Pulmonary artery endothelial cell (primary cell): Measurements from ENCODE around the gene PHLDA2. TPM values are rescaled to one million over a fixed set of nuclear protein-coding genes. Genes with fewer than 3 reads are reported as not detected.

ENCODE experiments used
- DNase-seq: peaks from one replicate; pipeline ENCODE4 v3.0.0-alpha.2; 2011; ENCODE audit warnings: low read depth, low spot score
- total RNA-seq: library from RNA; depleted of rRNA; stranded (reverse); fragments of >200 nt; gene quantifications from 2 replicates; pipeline ENCODE4 v1.2.3, GENCODE V29; 2014

Gene PHLDA2
- total RNA-seq, 1 donor from 2014 or later = 12.1 TPM

DNA sequence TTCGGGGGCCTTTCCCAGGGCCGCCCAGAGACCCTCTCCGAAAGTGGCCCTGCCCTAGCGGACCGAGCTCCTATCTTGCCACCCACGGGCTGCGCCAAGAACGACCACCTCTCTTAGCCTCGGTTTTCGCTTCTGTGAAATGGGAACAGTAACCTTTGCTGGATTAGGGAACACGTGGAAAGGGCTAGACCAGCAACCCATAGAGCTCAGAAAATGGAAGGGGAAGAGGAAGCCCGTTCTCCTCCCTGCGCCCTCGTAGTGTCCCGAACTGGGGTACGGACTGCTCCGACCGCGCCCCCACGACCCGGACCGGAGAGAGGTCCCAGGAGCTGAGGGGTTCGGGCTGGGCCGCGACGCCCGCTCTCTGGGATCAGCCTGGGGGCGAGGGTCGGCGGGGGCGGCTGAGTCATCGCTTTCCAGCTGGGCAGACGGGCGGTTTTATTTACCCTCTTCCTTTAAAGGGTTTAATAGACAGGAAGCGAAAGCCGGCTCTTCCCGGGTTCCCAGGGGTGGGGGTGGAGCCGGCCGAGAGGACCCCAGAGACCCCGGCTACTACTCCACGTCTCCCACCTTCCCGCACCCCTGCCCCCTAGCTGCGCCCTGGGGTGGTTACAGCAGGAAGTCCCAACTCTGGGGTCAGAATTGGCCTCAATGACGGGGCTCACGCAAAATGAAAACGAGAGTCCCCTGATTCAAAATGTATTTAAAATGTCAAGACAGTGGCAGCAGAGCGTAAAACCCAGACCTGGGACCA is 907 bp upstream of the PHLDA2 start:
- DNase-seq = no peak

DNA sequence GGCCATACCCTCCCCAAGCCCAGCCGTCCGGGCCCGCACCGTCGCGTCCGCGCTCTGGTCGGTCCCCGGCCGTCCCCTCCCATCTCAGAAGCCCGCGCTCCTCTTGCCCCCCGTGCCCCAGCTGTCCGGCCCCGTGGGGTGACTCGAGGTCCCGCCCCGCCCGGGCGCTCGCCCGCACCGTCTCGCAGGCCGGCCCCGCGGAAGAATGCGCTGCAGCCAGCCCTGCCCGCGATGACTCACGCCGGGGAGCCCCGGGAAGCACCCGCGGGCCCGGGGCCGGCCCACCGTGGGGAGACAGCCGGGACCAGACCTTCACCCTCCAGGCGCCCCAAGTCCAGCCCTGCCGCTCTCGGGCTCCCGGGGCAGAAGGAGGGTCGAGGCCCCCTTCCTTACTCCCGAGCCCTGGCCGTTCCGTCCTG is 320 bp upstream of the PHLDA2 start:
- no peak for DNase-seq

DNA sequence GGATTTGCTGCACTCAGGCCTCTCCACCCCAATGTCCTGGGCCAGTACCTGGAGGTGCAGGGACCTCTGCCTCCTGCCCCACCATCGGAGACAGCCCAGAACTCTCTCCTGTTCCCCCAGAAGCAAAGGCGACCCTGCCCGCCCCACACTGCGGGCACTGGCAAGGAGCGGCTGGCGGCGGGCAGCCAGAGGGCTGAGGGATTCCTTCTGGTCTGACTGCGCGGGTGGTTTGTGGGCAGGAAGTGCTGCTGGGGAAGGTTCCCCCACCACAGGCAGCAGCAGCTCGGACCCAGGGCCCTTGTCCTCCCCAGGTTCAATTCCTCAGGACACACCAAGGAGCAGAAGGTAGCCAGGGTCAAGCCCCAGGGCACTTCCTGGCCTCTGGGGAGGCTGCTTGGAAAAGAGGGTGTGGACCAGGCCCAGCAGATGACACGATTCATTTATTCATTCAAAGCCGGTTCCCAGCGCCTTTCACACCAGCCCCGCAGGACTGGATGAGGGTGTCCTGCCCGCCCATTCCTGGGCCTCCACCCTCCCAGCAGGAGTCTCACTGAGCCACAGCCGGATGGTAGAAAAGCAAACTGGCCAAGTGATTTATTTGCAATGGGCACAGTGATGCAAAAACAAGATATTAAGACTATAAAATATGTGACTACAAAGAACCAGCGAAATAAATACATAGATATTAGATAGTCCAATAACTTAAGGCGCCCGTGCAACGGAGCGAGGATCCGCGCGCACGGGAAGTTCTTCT is 1.2 kb downstream of the PHLDA2 start:
- no peak for DNase-seq

DNA sequence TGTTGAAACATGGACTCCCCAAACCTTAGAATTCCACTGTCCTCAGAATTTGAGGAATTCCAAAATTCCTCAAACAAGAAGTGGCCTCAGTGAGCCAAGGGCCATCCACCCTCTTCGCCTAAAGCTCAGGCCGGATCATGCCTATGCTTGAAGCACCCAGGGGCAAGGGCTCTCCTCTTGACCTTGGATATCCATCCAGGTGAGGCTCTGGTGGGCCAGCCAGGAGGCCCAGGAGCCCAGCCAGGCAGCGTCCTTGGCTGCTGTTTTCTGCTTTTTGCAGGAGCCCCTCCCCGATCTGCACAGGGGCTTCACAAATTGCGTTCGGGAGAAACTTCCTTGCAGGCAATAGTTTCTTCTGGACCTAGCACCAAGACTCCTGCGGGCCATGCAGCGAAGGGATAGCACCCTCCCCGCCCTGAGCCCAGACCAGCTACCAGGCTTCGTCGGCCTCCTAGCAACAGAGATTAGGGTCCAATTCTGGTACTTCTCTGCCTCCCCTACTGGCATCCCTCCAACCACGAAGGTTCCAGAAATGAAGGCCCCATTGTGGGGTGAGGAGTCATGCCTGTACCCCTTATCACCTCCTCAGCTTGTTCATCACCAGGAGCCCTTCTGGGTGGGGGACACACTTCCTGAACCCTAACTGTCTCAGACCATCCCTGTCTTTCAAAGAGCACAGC is 2.0 kb downstream of the PHLDA2 start:
- no peak for DNase-seq

DNA sequence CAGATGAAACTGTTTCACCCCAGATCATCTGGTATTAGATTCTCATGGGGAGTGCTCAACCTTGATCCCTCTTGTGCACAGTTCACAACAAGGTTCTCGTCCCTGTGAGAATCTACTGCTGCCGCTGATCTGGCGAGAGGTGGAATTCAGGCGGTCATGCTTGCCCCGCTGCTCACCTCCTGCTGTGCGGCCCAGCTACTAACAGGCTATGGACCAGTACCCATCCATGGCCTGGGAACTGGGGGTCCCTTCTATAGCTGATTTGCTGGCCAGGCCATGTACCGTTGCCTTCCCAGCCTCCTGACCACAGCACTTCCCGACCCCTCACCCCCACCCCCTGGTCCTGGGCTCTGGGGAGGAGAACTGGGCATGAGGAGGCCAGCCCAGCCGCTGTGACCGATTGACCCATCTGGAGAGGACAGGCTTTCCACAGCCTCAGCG is 2.6 kb downstream of the PHLDA2 start:
- DNase-seq = no peak

DNA sequence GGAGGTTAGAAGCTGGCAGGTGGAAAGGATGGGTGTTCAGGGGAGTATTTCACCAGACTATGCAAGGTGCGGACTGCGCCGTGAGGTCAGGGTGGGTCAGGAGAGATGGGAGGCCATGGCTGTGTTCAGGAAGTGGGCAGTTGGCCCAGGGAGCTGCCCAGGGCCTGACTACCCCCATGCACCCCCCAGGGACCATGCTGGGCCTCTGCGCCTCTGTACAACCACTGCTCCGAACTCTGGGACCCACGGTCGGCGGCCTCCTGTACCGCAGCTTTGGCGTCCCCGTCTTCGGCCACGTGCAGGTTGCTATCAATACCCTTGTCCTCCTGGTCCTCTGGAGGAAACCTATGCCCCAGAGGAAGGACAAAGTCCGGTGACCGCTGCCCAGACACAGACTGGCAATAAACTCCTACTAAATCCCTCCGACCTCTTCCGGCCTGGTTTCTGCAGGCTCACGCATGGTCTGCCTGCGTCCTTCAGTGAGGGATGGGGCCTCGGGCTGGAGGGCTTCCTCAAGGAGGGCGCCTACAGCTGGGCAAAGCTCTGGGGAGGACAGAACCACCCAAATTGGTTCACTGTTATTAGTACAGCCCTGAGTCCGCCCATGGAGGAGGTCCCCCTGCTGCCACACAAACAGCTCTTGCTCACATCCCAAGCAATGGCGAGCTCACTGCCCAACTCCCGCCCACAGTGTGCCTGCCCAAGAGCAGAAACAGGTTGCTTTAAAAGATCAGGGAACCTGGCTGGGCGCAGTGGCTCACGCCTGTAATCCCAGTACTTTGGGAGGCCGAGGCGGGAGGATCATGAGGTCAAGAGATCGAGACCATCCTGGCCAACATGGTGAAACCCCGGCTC is 4.2 kb downstream of the PHLDA2 start:
- DNase-seq = no peak

DNA sequence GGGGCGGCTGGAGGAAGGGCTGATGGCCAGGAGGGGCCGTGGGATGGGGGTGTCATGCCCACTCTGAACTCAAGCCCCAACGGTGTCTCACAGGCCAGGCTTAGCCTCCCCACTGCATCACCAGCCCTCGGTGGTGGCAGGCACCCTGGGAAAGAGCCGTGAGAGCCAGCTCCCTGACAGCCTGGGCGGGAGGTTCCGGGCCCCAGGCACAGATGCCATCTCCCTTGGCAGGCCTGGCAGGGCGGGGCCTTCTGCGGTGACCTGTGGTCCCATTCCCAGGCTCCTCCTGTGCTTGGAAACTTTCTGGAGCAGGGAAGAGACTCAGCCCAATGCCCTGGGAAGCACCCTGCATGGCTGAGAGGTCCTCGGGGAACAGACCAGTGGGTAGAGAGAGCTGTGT is 4.8 kb downstream of the PHLDA2 start:
- DNase-seq = no peak

DNA sequence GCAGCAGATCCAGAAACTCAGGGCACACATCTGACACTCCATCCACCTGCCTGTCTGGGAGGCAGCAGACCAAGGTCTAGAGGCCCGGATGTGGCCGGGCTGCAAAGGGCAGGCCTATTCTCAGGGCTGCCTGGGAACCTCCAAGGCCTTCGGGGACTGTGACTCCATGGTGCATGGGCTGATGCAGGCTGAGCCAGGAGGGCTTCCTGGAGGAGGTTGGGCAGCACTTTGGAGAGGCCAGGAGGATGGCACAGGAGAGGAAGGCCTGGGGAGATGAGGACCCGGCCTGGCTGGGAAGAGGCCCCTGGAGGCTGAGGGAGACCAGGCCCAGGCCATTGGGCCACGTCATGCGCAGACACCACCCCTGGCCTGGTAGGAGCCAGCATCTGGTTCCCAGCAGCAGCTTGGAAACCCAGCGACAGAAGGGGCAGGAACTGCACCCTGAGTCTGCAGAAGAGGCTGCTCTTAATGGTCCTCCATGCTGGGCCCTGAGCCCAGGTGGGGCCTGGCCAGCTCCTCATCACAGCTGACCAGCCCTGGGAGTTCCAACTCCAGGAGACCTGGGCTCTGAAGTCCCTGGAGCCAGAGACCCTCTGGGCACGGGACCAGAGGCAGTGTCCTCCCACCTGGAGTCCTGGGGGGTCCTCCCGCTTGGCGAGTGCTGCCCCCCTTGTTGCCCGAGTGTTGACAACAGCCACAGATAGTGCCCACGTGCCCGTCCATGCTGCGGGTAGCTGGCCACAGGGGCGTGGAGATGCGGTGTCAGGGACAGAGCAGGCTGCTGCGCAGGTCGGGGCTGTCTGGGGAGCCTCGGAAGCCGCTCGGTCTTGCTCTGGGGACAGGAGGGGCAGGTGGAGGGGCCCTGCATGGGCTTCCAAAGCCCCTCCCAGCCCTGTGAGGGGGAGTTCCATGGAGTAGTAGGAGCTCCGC is 5.5 kb downstream of the PHLDA2 start:
- no peak for DNase-seq

DNA sequence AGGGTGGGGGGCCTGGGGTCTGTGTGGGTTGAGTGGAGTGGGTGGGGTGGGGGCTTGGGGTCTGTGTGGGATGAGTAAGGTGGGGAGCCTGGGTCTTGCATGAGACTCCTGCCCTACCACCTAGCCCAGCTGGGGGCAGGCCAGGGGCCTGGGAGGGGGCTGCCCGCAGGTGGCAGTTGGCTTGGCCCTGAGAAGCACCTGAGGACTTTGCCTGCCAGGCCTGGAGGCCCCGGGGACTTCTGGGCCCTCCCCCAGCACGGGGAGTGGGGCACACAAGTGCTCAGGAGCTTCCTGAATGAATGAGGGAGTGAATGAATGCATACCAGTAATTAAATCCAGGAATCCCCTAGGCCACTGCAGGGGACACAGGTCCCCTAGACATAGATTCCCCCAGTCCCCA is 6.6 kb downstream of the PHLDA2 start:
- DNase-seq = no peak

DNA sequence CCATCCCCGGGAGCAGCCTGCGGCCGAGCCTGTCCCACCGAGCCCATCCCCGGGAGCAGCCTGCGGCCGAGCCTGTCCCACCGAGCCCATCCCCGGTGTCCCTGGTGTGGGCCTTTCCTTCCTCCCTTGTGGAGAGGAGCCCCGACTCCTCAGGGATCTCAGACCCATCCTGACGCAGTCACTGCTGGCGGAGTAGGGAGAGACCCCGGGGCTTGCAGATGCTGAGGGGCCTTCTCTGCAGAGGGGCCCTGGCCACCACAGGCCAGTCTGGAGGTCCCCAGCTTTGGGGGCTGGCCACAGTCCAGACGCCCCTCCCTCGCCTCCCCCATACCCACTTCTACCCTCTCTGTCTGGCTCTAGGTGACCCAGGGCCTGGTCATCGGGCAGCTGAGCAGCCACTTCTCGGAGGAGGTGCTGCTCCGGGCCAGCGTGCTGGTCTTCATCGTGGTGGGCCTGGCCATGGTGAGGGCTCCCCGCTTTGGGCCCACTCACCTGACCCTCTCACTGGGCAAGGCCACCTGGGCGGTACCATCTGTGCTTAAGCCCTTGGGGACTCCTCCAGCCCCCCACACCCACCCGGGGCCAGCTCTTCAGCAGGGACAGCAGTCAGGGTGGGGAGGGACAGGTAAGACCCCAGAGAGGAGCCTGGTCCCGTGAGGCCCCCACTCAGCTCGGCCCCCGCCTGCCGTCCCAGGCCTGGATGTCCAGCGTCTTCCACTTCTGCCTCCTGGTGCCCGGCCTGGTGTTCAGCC is 7.3 kb downstream of the PHLDA2 start:
- DNase-seq = no peak

DNA sequence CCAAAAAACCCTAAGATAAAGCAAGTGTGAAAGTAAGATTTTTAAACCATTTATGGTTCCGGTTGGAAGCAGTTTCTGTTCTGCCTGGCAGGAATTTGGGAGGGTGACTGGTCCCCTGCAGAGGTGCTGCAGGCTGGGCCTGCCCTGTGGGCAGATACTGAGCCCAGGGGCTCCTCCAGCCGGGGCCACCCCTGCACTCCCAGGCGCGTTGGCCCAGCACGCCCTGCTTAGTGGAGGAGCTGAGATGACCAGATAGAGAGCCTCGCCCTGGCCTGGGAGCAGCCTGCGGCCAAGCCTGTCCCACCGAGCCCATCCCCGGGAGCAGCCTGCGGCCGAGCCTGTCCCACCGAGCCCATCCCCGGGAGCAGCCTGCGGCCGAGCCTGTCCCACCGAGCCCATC is 8.0 kb downstream of the PHLDA2 start:
- no peak for DNase-seq

DNA sequence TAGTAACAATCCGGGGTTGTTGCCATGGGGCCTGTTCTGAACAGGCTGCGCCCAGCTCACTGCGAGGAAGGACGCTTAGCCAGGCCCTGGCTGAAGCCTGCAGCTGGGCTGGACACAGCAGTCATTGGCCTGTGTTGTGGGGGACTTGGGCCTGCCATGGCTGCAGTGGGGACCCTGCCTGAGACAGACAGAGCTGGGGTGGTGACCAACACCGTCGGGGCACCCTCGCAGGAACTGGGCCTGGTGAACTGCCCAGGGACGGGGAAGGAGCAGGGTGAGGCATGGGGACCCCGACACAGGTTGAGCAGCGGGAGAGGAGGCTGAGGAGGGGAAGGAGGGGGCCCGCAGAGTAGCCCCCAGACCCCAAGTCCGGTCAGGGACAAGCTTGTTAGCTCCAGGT is 8.9 kb downstream of the PHLDA2 start:
- no peak for DNase-seq

DNA sequence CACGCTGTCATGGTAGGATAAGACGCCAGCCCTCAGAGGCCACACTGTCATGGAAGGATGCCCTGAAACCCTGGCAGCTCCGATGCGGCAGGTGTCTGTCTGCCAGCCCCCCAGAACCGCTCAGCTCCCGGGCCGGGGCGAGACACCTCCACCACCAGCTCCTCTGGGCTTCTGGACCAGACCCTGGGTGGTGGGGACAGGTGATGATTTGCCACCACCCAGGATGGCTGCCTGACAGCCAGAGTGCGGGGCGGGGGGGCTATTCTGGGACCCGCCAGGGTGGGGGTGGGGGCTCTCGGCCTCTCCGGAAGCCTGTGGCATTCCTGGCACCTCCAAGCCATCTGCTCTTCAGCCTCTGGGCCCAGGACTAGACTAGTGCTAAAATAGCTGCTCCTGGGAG is 9.4 kb downstream of the PHLDA2 start:
- no peak for DNase-seq

DNA sequence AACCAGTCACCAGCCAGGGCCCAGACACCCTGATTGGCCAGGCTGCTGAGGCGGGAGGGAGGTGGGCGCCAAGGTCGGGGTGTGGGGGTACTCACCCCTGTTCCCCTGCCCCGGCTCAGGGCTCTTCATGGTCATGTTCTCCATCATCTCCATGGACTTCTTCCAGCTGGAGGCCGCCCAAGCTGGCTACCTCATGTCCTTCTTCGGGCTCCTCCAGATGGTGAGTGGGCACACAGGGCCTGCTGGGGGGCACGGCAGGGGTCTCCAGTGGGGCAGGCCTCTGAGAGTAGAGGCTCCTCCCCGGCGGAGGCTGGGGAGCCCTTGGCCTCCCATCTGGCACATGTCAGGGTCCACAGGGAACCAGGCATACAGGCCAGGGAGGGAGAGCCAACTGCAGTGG is 10.0 kb downstream of the PHLDA2 start:
- no peak for DNase-seq

DNA sequence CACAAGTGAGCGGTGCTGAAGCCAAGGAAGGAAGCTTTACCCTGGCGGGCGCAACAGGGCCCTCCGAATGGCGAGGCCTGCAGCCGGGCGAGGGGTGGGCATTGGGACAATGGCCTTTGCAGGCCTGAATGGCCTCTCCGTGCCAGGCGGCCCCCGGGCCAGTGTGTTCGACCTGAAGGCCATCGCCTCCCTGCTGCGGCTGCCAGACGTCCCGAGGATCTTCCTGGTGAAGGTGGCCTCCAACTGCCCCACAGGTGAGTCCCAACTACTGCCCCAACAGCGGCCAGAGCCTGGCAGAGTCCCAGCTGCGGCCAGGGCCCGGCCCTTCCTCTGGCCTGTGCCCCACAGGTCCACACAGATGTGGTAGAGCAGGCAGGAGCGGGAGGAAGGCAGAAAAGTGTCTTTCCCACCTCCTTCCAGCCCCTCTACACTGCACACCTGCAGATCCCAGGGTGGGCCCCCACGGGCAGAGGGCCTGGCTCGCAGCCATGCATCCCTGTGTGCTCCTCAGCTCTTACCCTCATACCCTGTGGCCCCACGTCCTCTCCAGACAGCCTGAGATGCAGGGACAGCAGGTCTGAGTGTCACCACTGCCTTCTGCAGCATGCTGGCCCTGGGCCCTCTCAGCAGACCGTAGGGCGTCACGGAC is 11.3 kb downstream of the PHLDA2 start:
- DNase-seq = no peak

DNA sequence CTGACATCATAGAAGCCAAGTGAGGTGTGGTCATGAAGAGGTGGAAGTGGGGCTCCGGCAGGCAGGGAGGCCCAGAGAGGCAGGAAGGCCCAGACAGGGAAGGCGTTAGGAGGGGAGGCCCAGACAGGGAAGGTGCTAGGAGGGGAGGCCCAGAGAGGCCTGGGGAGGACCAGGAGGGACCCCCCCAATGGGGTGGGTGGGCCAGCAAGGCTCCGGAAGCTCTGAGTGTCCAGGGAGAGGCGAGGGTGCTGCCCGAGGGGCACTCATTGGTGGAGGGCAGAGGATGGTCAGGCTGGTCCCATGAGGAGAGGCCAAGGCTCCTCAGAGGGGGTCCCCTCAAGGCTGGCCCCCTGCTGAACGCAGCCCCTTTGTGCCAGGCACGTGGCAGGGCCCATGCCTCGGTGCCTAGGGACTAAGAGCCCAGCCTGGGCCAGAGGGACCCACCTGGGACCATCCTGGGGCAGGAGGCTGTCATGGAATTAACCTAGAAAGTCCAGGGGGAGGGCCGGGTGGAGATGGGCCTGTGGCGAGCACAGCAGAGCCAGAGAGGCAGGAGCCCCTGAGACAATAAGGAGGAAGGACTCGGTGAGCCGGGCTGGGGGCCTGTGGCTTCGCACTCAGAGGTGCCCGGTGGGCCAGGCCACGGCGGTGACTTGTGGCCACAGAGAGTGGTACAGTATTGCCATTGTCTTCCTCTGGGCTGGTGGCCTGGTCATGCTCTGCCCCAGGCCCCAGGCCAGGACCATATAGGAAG is 12.2 kb downstream of the PHLDA2 start:
- no peak for DNase-seq

DNA sequence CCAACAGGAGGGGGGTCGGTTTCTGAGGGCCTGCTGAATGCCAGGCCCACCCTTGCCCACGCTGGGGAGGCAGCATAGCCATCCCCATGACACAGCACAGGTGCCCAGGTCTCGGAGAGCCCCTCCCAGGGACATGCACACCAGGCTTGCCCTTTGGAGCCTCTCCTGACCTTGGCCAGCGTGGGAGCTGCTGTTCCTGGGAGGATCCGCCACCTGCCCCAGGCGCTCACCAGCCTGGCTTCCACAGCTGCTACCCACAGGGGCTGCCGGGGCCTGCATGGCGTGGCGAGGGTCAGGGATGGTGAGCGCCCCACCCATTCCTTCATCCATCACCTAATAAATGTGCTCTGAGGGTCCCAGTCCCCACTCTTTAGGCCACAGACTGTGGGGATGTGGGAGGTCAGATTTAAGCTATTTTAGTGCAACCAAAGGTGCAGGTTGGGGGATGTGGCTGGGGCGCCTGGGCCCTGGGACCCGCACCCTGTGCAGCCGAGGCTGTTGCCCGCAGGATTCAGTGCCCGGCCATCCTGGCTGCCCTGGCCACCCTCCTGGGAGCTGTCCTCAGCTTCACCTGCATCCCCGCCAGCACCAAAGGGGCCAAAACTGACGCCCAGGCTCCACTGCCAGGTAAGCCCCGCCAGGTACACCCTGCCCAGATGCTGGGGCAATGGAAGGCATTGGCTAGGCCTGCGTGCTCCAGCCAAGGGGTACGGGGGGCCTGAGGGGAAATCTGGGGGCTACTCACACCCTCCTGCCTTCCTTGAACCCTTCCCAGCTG is 12.9 kb downstream of the PHLDA2 start:
- DNase-seq = no peak

DNA sequence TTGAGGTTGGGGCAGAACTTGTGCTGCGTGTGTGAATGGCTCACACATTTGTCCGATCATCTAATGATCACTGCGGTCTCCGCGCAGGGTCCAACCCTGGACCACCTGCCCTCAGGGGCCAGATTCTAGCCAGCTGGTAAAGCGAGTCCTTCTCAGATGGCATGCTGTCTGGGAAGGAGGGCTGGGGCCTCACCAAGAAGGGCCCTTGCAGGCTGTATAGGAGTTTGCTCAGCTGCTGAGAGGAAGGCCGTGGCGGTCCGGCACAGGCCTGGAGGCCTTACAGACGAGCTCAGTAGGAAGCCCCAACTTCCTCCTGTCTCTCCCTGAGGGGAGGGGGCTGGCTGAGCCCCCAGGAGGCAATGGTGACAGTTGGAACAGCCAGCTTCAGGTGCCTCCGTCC is 13.7 kb downstream of the PHLDA2 start:
- no peak for DNase-seq
